ENCODE measurements around the gene USP9X.
A peak's percentile ranks its signal among the peaks of the same experiment; 100 is the strongest.
"Not testable (repeated sequence)": the region's sequence is repeated elsewhere in the genome, so short reads cannot be mapped to it uniquely, and the experiment has no call there.

Gene USP9X

DNA sequence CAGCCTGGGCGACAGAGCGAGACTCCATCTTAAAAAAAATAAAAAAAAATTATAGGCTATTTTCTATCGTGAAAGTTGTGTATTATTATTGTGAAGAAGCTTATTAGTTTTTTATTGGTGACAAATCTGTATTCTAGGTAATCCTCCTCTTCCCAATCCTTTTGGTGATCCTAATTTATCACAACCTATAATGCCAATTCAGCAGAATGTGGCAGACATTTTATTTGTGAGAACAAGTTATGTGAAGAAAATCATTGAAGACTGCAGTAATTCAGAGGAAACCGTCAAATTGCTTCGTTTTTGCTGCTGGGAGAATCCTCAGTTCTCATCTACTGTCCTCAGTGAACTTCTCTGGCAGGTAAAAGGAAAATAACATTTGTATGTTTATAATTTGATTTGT lies 139.4 kb downstream of the USP9X start:
- DNase-seq, result no peak

DNA sequence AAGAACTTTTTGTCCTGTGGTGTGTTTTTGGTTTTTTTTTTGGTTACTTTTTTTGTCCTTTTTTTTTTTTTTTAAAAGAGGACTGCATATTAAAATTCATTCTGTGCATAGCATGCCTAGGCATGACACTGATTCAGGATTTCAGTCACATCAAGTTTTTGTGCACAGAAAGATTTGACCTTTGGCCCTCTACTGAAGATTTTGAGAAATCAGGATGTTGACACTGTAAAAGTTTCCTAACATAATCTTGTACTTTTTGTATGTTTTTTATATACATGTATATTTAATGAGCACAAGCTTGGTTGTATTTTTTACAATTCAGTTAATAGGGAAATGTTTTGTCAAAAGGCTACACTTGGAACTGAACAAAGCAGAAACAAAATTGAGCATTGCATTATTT lies 148.7 kb downstream of the USP9X start:
- no peak for DNase-seq

DNA sequence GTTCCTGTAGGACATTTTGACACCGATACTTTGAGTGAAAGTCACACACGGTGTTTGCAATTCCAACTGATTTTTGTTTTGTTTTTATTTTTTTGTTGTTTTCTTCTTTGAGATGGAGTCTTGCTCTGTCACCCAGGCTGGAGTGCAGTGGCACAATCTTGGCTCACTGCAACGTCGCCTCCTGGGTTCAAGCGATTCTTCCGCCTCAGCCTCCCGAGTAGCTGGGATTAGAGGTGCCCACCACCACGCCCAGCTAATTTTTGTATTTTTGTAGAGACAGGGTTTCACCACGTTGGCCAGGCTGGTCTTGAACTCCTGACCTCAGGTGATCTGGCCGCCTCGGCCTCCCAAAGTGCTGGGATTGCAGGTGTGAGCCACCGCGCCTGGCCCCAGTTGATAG lies 149.2 kb downstream of the USP9X start:
- DNase-seq, result not testable (repeated sequence)

DNA sequence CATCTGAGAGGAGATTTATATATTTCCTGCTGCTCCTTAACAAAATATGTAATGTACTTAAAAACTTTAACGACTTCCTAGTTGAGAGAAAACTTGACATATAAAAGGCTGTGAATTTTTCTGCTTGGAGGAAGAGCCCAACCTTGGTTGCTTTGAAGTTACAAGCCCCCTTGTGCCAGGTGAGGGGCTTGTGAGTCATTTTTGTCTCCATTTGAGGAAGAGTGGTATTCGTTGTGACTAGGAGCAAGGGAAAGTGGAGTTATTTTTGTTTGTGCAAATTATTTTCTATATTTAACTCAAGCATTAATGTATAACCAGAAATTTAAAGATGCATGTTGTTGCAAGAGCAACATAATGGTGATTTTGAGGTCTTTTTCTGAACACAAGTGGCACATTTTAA lies 149.7 kb downstream of the USP9X start:
- no peak for DNase-seq

DNA sequence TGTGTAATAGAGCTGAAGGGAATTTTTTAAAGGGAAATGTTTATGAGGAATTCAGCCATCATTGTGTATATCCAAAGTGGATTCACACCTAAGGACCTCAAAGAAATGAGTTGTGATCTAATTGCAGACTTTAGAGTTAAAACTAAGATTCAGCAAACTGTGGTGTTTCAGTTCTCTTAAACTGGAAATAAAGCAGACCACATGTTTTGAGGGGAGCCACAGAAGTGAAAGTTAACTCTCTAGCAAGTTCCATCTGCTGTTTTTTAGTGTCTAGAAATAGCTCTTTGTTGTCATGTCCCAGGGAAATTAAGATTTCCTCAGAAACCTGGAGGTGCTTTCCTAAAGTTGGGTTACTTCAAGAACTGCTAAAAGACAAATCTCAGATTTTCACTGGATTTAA lies 151.4 kb downstream of the USP9X start:
- DNase-seq, result no peak

DNA sequence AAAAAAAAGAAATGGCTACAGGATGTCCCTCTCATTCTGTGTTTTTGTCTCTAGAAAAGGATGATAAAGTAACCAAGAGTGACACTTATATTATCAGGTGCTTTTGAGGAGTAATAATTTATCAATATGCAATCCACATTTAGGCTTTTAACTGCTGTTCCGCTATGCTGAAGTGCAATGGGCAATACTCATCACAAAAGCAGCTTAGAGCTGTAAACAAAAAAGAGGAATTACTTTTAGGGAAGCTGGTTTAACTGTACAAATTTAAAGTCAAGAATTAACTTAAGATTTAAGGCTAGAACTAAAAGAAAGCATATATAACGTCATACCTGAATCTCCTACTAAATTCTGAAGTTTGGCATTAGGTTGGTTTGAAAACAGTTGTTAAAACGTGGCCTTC lies 155.3 kb downstream of the USP9X start:
- no peak for DNase-seq

DNA sequence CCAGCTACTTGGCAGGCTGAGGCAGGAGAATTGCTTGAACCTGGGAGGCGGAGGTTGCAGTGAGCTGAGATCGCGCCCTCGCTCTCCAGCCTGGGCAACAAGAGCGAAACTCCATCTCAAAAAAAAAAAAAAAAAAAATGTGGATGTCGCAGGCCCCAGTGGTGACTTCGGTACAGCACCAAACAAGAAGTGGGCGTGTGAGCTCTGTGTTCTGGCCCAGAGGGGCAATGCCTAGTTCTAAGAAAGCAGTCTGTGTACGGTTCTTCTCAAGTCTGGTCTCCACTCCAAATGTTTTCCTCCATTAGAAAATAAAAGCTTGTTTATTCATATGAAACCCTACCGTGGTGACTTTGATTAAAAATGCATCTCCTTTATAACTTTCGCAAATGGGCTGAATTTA lies 156.7 kb downstream of the USP9X start:
- DNase-seq, result no peak

DNA sequence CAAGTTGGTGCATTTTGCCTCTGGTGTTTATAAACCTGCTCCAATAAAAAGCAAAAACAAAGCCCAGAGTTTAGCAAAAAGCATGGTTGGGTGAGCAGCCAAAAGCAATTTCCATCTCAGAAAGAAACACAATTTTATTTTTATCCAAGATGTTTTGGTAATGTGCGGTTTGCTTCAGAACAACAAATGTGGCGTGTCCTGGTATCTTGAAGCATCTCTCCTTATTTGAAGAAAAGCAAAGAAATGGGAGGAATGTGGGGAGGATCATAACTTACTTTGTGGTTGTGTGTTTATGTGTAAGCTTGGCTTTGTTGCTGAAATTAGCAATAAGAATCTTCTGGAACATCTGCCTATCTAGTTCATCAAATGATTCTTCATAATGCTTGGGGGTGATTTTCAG lies 160.4 kb downstream of the USP9X start:
- DNase-seq, result no peak

DNA sequence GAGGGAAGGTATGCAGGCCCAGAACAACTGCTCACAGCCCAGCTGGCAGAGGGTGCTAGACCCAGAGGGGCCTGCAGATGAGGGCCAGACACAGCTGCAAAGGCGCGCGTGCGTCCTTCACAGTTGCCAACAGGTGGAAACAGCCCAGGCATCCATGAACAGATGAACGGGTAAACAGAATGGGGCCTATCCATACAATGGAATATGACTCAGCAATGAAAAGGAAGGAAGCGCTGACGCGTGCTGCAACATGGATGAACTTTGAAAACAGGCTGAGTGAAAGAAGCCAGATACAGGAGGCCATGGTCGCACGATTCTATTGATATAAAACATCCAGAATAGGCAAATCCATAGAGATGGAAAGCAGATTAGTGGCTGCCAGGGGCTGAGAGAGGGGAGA lies 165.6 kb downstream of the USP9X start:
- DNase-seq, result no peak

GRCh38 chrX:41257801-41258200 lies 172.6 kb downstream of the USP9X start:
- no peak for DNase-seq

GRCh38 chrX:41258226-41258625 lies 173.0 kb downstream of the USP9X start:
- no peak for DNase-seq

GRCh38 chrX:41258871-41259270 lies 173.6 kb downstream of the USP9X start:
- no peak for DNase-seq

DNA sequence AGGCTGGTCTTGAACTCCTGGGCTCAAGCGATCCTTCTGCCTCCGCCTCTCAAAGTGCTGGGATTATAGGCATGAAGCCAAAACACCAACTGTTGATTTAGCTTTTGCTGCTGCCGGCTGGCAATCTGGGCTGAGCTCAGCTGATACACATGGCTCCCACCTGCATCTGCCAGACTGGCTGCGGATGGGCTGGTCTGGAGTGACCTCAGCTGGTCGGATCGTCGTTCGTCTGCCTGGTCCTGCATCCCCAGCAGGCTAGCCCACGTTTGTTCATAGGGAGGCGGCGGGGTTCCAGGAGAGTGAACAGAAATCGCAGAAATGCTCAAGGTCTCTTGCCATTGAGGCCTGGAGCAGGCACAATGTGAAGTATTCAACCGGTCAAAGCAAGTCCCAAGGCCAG lies 174.3 kb downstream of the USP9X start:
- no peak for DNase-seq

DNA sequence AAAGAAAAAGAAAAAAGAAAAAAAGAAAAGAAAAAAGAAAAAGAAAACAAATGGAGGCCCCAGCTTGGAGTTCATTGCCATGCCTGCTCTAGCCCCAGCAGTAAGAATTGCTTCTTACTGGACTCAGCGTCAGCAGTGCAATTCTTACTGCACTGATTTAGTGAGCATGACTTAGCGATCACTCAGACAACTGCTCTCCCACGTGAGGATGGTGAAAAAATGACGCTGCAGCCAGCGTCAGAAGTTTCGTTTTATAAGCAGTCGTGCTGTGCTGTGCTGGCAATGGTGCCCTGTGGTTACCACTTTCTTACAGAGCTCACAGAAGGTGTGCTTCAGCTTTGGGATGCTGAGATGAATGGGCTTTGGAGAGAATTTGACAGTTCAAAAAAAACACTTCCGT lies 180.4 kb downstream of the USP9X start:
- no peak for DNase-seq

DNA sequence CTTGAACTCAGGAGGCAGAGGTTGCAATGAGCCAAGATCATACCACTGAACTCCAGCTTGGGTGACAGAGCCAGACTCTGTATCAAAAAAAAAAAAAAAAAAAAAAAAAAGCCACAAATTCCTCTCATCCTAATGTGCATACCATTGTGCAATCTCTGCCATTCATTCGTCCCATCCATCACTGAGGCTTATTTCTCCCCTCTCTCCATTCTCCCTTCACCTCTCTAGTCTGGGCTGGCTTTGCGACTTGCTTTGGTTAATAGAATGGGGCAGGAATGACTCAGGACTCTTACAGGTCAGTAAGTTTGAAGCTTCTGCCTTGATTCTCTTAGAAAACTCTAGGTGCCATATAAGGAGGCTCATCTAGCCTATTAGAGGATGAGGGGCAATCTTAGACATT lies 188.4 kb downstream of the USP9X start:
- no peak for DNase-seq

DNA sequence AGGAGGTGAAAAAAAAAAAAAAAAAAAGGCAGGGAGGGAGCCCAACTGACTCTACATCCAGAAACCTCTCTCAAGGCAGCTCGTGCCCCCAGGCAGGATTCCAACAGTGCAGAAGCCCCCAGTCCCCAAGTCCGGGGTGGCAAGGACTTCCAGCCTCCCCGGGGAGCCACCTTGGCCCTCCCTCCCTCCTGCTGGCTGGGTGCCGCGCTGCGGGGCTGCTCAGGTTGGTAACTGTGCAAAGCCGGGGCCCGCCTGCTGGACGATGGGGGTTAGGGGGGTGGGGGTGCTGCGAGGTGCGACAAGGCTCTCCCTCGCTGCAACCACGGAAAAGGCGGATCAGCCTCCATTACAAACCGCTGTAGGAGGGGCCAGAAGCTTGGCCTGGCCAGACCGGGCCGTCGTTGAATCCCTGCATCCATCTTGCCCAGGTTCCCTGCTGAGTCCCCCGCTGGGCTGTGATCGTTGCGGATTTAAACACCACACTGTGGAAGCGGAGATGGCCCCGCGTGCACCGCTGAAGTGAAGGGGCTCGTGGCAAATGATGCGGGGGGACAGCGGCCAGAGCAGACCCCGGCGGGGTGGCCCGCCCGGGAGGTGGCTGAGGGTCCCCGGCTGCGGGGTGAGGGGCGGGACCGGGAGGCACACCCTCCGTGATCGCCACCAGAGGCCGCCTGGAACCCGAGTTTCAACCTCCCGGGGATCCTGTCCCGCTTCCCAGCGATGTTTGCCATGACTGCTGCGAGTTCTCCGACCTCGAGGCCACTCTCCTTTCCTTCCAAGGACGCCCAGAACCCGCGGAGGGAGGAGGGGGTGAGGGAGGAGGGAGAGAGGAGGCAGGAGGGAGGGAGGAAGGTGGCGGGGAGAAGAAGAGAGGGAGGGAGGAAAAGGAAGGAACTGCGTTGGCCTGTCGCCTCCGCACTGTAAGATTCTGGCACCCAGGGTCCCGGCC lies 190.7 kb downstream of the USP9X start:
- peak; percentile 55 for DNase-seq

DNA sequence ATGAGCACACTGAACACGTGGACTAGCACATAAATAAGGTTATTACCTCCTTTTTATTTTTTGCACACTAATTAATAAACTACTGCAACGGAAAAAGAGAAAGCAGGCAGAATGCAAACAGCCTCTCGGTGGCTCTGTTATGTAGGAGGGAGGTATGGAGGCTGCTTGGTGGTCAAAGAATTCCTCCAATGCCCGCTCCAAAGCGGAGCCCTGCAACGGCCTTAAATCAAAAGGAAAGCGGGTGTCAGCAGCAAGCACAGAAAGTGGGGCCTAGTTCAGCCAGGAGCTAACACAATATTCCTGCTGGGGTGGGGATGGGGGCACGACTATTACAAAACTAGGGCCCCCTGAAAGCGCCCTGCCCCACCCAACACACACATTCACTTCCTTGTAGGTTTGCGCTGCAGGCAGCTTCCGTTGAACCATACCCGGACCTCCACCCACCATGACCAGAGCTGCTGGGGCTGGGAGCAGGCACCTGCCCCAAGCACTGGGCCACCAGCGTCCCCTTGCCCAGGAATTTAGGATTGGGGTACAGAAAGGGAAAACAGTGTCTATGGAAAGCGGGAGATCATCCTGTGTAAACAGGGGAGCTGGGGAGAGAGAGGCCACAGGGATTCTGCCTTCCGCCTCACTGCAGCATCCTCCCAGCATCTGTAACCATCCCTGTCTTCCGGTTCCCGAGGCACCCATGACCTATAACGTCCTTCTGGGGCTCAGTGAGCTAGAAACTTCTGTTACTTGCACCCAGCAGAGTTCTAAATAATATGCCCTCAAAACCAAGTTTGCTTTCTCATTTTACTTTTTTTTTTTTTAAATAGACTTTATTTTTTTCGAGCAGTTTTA lies 191.6 kb downstream of the USP9X start:
- no peak for DNase-seq

DNA sequence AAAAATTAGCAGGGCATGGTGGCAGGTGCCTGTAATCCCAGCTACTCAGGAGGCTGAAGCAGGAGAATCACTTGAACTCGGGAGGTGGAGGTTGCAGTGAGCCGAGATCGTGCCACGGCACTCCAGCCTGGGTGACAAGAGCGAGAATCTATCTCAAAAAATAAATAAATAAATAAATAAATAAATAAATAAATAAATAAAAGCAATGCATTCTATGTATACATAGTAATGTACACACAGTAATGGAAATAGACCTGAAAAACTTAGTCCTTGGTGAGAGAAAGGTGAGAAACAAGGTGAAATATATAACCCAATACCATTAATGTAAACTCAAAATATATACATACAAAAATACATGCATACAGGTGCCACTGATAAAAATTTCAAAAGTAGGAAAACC lies 197.1 kb downstream of the USP9X start:
- not testable (repeated sequence) for DNase-seq

- DNase-seq, result not testable (repeated sequence)
These were observed 200.7 kb downstream of the USP9X start for GRCh38 chrX:41285928-41286327.

Measured in NCI-H1105 treated with DMSO at 0.1 percent for 48 hours (cell line).